GM21447 (cell line): ENCODE data around the gene AGBL1.

Source experiments
- ATAC-seq: cut with Tn5 transposase; IDR thresholded peaks from one replicate; pipeline ENCODE4 v1.9.1; 2021; ENCODE audit not compliant: unreplicated experiment

AGBL1 gene

DNA sequence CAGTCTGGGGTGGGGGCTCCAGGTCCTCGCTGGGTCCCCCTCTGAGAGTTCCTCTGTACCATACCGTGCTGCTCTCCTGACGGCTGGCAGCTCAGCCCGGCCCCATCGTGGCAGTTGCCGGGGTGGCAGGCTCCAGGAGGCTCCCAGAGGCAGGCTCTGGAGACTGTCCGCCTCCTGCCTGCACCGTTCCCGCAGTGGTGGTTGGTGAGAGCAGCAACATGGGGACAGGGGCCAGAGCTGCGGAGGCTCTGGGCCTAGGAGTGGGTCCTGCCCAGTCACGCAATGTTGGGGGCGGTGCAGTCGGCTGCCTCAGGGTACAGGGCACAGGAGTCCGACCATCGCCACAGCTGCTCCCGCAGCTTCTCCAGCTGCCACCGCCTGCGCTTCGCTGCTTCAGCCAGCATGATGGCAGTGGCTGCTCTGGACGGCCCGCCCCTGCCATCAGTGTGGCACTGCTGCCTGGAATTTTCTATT, 492.7 kb downstream of the AGBL1 start:
- ATAC-seq: no peak

DNA sequence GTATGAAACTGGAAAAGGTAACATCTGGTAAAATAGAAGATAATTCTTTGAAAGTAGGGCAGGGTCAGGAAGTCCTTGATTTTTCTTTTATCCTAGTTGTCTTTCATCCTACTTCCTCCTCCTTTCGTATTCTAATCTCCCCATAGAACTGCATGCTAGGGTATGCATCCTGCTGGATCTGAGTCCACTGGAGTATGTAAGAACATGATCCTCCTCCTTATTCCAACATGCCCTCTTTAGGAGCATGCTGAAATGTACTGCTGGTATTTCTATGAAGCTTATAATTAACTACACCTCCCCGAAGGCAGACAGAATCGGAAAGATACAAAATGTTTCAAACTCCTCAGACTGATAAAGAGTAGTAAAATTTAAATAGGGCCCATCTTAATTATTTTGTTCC, 493.8 kb downstream of the AGBL1 start:
- no peak for ATAC-seq

DNA sequence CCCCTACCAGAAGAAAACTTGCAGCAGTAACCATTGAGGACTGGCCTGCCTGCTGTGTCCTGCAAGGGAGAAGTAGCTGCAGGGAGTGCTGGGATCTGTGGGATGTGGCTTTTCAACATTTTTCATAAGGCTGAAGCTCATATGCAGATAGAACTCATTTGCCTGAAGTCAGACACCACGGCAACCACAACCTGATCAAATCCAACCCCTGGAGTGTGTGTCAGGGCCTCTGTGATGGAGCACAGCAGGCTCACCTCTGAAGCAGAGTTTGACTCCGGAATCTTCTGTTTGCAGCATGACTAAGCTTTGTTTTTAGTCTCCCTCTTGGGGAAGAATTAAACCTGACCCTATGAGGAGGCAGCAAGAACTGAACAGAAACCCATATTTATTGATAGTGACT, 508.7 kb downstream of the AGBL1 start:
- ATAC-seq: no peak

DNA sequence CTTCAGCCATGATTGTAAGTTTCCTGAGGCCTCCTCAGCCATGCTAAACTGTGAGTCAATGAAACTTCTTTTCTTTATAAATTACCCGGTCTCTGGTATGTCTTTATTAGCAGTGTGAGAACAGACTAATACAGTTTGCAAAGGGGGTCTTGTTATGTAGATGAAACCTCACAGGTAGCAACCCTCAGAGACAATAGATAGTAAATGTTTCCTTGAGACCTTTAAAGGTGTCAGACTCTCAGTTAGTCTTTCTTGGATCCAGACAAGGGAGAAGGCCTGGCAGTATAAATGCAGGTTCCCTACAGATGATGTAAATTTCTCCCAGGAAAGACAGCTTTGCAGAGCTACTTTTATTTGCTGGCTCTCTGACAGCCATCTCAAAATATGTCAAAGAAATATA, 510.8 kb downstream of the AGBL1 start:
- ATAC-seq: no peak

DNA sequence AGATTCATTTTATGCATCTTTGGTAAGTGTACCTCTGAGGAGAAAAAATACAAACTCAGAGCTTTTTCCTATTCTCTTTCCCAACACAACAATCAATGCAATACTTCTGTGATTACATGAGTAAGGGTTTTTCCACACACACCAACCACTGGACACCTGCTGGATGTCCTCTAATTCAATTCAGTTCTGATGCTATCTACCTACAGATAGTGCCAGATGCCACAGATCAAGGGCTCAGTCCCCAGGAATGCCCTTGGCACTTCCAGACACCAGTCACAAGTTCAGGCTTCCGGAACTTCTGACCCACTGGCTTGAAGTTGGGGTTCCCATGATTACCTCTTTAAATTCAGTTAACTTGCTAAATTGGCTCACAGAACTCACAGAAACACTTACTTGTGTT, 511.5 kb downstream of the AGBL1 start:
- ATAC-seq: no peak

DNA sequence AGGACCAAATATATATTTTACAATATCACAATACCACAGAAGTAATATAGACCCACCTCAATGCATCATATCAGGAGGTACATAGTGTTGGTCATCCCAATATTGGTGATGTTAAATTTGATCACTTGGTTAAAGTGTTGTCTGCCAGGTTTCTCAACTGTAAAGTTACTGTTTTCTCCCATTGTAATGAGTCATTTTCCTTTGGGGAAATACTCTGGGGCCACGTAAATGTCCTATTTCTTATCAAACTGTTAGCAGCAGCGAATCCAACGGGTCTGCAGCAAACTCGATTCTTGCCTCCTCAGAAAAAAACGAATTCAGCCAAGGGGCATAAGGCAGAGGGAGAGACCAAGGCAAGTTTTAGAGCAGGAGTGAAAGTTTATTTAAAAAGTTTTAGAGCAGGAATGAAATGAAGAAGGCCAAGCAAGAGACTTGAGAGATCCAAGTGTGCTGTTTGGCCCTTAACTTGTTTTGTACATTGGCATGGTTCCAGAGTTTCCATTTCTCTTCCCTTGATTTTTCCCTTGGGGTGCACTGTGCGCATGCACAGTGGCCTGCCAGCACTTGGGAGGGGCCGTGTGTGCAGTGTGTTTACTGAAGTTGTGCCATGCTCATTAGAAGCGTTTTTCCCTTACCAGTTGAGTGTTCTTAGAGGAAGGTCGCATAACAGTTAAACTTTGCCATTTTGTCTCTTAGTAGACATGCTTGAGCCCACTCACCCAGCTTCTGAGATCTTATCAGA, 512.5 kb downstream of the AGBL1 start:
- no peak for ATAC-seq

DNA sequence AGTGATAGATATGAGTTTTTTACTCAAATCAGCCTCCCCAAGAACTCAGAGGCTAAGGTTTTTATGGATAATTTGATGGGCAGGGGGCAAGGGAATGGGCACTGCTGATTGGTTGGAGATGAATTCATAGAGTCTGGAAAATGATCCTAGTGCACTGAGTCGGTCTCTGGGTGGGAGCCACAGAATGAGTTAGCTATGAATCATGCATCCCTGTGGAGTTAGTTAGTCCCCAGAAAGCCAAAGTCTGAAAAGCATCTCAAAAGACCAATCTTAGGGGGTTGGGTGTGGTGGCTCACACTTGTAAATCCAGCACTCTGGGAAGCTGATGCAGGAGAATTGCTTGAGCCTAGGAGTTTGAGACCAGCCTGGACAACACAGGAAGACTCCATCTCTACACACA, 516.1 kb downstream of the AGBL1 start:
- no peak for ATAC-seq

DNA sequence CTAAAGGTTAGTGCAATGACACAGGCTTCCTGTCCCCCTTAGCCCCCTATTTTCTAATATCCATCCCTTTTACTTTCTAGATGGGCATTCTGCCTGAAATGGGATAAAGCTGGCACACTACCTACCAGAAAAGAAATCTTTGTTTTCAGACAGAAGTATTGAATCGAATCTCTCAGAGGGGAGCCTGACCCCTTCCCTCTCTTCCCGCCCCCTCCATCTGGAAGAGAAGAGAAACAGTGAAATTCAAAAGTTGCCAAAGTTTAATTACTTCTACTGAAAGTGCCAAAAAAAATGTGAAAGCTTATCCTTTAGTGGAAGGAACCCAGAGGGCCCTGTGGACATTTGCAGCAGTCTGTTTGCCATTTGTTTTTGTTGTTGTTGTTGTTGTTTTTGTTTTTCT, 523.8 kb downstream of the AGBL1 start:
- no peak for ATAC-seq

DNA sequence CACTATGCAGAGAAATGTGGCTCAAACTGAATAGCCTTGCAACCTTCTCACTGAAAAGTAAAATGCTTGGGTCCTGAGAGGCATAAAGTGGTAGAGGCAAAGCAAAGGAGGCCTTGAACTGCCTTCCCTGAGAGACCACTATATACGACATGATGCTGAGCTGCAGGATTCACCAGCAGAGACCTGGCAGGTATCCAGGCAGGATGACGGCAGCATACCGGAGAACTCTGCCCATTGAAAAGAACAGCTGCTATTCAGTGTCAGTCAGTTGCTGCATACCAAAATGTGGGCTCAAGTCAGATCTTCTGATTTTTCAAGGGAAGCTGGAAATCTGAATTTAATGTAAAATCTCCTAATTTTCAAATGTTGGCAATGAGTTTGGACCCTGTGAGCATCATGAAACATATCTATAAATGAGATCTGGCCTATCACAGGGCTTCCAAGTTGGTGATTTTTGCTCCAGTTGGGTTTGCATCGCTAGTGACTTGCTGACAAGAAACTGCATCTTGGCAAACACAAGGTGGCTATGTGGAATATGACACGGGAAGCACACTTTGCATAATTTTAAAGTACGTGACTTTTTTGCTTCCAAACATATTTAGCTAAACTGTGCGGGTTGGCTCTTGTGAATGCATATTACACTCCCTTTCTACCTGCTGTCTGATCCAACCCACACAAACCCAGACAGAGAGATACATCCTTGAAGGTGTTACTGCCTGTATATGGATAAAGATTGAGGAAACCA, 529.0 kb downstream of the AGBL1 start:
- ATAC-seq: no peak

DNA sequence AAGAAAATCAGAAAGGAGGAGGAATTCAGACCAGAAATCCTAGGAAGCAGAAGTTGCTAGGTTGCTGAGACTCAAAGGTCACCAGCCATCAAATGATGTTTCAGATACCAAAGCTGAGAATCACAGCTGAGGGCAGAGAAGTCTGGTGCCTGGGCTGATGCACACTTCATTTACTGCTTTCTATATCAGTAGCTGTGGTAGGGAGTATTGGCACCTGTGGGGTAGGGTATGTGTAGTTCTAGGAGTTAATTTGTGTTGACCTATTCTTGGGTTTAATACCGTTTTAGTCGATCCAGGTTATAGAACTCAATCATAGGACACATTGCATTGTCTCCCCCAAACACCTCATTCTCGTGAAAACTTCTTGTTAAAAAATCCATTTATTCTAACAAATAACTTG, 529.6 kb downstream of the AGBL1 start:
- no peak for ATAC-seq

DNA sequence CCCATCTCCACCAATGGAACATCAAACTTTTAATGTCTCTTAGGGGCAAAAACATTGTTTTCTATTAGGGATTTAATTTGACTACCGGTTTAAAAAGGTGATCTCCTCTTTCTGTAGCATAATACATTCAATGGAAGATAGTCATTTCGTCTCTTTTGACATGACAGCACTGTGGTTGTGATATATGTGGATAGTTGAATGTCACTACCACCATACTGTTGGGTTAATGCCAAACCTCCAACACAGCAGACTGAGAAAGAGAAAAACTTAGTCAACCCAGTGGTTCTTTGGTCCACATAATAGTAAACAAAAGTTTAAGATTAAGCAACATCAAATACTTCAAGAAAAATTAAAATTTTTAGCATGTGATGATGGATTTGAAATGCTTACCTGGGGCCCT, 530.4 kb downstream of the AGBL1 start:
- no peak for ATAC-seq

DNA sequence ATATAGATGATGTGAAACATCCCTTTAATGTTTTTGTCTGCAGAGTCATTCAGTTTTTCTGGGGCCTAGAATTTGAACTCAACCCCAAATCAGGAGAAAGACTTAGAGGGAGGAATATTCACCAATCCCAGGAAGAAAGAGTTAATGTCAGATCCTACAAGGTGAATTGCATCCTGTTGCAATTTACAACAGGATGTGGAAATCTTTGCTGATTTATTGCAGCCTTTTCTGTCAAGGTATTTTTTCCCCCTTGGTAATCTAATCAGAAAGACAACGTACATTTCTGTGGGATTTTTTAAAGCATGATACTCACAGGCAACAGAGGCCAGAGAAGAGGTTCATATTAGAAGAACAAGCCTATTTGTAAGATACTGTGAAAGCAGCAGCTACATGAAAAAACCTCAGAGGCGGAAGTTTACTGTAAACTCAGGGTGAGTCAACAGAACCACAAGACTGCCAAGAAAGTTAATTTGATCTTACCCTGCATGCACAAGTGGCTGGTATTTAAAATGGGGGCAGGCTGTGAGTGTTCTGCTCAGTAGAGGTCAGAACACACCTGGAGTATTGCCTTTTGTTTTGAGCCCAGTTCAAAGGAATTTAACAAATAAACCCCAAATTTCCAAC, 531.9 kb downstream of the AGBL1 start:
- ATAC-seq: no peak

DNA sequence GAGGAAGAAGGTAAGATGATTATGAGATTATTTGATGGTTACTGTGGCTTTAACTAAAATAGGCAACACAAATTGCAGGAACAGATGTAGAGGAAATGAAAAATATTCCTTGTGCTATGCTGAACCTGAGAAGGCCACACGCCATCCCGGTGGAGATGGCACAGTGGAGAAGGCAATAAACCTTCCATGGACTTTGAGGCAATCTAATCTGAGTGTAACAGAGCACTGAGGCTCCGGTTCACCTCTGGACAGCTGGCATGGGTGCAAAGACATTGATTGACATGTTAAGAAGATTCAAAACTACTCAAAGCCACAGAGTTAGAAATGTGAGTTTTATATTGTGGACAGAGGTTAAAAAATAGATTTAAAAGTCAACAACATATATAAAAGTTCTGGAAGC, 535.7 kb downstream of the AGBL1 start:
- no peak for ATAC-seq

DNA sequence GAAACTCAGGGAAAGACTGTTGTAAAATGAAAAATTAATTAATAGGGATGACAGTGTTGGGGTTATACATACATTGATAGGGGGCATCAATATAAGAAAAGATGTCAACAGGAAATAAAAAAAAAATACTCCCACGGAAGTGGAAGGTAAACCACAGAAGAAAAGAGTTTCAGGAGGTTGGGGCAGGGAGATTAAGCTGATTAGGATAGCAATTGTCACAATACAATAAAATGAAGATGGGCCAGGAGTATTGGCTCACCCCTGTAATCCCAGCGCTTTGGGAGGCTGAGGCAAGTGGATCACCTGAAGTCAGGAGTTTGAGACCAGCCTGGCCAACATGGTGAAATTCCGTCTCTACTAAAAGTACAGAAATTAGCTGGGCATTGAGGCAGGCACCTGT, 536.1 kb downstream of the AGBL1 start:
- no peak for ATAC-seq

DNA sequence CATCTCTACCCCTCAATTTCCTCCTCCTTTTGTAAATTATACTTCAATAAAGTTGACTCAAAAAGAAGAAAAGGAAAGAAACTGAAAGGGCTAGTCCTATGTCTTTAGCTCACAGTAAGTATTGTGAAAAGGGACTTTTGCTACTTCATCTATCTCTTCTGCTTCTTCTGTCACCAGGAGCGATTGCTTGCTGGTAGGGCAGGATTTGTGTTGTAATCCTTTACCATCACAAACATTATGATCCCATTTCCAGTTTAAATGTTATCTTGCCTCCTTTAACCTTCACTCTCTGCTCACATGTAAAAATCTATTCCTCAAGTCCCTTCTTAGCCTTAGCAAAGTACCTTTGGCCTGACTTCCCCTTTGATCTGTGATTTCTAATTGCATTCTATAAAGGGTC, 537.1 kb downstream of the AGBL1 start:
- no peak for ATAC-seq

DNA sequence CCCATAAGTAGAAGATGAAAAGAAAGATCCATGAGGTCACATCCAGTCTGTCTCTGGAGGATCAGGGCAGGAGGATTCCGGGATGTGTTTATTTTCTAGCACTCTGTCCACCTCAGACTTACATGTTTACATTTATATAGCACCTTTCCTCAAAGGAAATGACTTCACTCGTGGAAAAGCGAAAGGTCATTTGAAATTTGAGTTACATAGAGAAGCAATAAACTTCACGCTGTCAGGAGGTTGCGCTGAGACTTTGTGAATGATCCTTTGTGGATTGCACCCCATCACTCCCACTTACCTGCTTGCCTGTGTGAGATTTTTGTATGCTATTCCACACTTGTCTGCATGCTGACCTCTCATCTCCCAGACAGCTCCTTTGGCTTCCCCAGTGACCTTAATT, 540.5 kb downstream of the AGBL1 start:
- ATAC-seq: no peak

DNA sequence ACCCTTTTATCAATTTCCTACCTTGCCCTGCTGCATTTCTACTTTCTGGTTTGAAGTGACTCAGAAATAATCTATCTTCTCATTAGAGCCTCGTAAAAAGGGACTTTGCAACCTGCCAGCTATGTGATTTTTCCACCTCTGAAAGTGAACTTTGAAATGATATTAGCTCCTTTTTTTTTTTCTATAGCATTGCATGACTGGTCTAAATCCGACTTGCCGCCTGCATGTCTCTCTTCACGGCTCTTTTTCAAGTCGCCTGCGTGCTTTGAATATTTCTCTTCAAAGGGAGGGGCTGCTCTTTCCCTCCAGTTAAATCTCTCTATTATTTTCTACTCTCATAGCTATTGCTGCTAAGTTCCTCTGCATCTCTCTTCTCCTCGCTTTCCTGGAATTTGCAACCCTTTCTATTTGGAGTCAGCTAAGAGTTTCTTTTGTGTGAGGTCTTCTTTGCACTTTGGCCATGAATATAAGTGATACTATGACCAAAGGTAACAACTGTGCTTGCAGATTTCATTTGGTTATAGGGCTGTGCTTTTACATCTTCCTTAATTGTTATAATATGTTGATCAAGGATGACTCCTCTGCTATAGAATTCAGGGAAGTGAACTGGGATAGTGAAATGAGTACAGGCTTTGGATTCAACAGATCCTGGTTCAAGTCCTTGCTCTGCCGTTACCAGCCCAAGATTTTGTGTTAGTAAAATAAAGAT, 541.1 kb downstream of the AGBL1 start:
- no peak for ATAC-seq

DNA sequence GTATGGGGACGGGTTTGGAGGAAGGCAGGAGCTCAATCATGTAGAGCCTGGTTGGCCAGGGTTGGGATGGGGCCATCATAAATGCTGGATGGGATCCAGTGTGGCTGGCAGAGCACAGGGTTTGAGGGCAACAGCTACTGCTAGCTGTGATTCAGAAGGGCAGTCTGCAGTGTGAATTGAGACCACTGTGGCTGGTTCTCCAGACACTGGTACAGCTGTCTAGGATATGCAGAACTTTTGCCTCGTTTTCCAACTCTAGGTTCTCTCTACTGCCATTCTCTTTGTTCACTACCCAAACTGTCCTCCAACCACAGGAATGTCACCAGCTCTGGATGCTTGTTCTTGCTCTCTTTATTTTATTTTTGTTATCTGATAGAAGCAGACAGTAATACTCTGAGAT, 543.6 kb downstream of the AGBL1 start:
- no peak for ATAC-seq

DNA sequence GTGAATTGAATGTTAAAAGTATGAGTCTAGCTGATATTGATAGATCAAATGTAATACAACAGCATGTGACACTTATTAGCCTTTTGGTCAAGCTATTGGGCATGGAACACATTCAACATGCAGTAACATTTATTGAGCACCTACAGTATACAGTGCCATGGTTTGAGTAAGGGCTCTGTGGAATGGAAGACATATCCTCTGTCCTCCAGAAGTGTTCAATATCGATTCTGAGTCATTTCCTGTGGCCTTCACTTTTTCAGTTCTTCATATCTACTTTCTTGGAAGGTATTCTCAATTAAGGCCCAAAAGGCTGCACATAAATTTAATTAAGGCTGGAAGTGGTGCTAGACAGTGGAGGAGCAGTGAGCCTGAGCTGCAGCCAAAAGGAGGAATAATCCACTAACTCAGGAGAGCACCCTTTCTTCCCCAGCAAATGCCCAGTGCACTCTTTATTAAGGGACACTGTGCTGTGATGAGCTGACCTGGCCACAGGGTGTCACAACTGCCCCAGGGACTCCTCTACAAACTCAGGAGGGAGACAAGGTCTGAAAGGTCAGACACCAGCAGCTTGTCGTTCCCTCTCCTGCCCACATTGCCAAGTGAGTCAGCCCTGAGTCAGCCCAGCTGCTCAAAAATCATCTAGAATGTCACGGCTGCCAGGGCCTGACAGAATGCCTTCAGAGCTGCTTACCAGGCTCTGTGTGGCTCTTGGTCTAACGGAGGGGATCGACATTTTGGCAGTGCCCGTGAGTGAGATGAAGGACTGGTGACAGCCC, 544.8 kb downstream of the AGBL1 start:
- no peak for ATAC-seq

DNA sequence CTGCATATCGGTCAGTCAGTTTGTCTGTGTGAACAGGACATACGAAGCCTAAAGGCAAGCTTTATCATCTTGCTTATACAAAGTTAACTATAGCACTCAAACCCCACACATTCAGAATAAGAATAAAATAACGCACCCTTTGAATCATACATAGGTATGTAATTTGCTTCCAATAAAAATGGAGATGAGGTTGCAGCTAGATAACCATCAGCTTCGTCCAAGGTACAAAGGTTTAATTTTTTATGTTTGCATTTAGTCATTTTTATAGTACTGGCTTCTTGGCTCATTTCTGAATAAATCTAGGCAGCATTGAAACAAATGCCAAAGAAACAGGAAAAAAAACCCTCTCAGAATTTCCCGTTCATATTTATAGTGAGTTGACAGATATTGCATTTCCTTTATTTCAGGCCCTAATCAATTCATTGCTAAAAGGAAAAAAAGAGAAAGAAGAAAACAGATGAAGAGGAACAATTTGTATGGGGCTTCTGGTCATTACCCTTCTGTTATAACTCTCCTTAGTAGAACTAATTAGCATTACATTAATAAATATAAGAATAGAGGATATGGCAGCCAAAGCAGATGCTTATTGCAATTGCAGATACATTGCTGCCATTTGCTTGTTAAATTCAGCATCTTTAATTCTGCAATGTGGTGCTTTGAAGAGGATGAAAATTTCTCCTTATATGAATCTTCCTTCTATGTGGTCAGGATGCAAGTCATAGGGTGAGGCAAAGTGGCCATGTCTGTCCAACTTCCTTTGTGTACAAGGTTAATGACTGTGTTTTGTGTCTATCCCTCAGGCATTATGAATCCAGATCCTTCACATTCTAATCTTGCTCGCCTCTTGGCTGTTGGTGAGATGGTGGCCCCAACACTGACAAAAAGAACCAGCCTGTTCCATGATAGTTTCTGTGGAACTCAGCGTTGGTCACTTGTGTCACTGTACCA, 550.0 kb downstream of the AGBL1 start:
- no peak for ATAC-seq
